ENCODE measurements around the gene SEMA6C.
"Not testable (repeated sequence)": the region's sequence is repeated elsewhere in the genome, so short reads cannot be mapped to it uniquely, and the experiment has no call there.

Gene SEMA6C

GRCh38 chr1:151106894-151107293, 39.5 kb downstream of the SEMA6C start:
- TF ChIP-seq, protein P1, sequence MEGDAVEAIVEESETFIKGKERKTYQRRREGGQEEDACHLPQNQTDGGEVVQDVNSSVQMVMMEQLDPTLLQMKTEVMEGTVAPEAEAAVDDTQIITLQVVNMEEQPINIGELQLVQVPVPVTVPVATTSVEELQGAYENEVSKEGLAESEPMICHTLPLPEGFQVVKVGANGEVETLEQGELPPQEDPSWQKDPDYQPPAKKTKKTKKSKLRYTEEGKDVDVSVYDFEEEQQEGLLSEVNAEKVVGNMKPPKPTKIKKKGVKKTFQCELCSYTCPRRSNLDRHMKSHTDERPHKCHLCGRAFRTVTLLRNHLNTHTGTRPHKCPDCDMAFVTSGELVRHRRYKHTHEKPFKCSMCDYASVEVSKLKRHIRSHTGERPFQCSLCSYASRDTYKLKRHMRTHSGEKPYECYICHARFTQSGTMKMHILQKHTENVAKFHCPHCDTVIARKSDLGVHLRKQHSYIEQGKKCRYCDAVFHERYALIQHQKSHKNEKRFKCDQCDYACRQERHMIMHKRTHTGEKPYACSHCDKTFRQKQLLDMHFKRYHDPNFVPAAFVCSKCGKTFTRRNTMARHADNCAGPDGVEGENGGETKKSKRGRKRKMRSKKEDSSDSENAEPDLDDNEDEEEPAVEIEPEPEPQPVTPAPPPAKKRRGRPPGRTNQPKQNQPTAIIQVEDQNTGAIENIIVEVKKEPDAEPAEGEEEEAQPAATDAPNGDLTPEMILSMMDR (IDR thresholded peaks at IDR 0.05; ENCODE audit: low read depth, low read length) = no peak
- peak; percentile 20 to 57 for DNase-seq (ENCODE audit: low read depth in 2 of 2)
- no peak overlapping the region for H3K4me3 ChIP-seq (replicated peaks in 1 of 2; ENCODE audit: low read depth in 2 of 2, low read length in 2 of 2)

- no peak for DNase-seq (ENCODE audit: low read depth in 2 of 2)
- no peak overlapping the region for H3K4me3 ChIP-seq (replicated peaks in 1 of 2; ENCODE audit: low read depth in 2 of 2, low read length in 2 of 2)
- TF ChIP-seq, protein P1 (IDR thresholded peaks at IDR 0.05; ENCODE audit: low read depth, low read length) = no peak
Observed at GRCh38 chr1:151104630-151105029, 41.8 kb downstream of the SEMA6C start.

DNA sequence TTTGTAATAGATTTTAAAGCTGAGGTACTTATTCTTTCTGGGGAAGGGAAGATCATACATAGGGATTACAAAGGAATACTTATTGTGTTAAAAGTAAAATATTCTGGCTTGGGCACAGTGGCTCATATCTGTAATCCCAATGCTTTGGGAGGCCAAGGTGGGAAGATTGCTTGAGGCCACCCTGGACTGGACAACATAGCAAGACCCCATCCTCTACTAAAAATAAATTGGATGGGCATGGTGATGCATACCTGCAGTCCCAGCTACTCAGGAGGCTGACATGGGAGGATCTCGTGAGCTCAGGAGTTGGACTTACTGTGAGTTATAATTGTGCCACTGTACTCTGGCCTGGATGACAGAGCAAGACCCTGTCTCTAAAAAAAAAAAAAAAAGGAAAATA, 48.3 kb downstream of the SEMA6C start:
- TF ChIP-seq, protein P1 (IDR thresholded peaks at IDR 0.05; ENCODE audit: low read depth, low read length) = no peak
- H3K4me3 ChIP-seq (replicated peaks in 1 of 2; ENCODE audit: low read depth in 2 of 2, low read length in 2 of 2) = no peak overlapping the region
- DNase-seq (ENCODE audit: low read depth in 2 of 2) = no peak

DNA sequence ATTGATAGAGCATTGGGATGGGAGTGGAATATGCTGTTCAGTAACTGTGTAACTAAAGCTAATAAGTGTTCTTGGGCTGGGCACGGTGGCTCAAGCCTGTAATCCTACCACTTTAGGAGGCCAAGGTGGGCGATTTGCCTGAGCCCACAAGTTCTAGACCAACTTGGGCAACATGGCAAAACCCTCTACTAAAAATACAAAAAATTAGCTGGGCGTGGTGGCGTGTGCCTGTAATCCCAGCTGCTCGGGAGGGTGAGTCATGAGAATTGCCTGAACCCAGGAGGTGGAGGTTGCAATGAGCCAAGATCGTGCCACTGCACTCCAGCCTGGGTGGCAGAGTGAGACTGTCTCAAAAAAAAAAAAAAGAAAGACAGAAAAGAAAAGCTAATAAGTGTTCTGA, 49.0 kb downstream of the SEMA6C start:
- H3K4me3 ChIP-seq (replicated peaks in 1 of 2; ENCODE audit: low read depth in 2 of 2, low read length in 2 of 2) = not testable (repeated sequence)
- peak in 1 of 2 donors; percentile 46 for DNase-seq (ENCODE audit: low read depth in 2 of 2)

DNA sequence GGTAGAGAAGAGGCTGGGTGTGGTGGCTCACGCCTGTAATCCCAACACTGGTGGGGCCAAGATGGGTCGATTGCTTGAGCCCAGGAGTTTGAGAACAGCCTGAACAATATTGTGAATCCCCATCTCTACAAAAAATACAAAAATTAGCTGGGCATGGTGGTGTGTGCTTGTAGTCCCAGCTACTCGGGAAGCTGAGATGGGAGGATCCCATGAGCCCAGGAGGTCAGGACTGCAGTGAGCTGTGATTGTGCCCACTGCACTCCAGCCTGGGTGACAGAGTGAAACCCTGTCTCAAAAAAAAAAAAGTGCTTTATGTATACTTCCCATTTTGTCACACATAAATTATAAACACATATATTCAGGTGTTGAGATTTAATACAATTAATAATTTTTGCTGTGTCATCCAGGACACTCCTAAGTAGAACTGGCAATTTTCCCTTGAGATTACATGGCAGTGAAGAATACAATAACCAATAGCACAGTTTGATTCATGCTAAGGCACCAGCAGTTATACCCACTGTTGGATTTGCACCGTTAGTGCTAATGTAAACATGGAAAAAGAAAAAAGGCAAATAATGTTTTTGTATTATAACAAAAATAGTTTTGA, 60.4 kb downstream of the SEMA6C start:
- H3K4me3 ChIP-seq (replicated peaks in 1 of 2; ENCODE audit: low read depth in 2 of 2, low read length in 2 of 2) = no peak overlapping the region
- TF ChIP-seq, protein P1 (IDR thresholded peaks at IDR 0.05; ENCODE audit: low read depth, low read length) = no peak
- no peak for DNase-seq (ENCODE audit: low read depth in 2 of 2)

All from cardiac fibroblast (primary cell).